Natural killer cell (primary cell): ENCODE results near the gene COG2. TPM values are rescaled to one million over a fixed set of nuclear protein-coding genes. Genes with fewer than 3 reads are reported as not detected.

Experiments used
- ATAC-seq, 3 donors: fragments of 150-1000 bp in 2 of 3; fragments of 200-7000 bp in 1 of 3; cut with Tn5 transposase; 1 replicate in 1 of 3; 2 replicates in 2 of 3; pipeline ENCODE4 v1.10.0; 2021; ENCODE audit warnings: mild to moderate bottlenecking in 2 of 3, moderate library complexity in 2 of 3
- DNase-seq, 2 donors: peaks; one replicate each; pipeline versions ENCODE4 v3.0.0 to v3.0.0-alpha.2; 2013 to 2021; ENCODE audit warnings: mixed read lengths in 1 of 2
- H3K27ac ChIP-seq: one replicate; pipeline ENCODE4 v1.5.1; 2013; ENCODE audit warnings: mild to moderate bottlenecking, low read length
- H3K27me3 ChIP-seq: one replicate; pipeline ENCODE4 v1.6.1; 2013; ENCODE audit warnings: low read length; ENCODE audit not compliant: control insufficient read depth, insufficient read depth
- H3K36me3 ChIP-seq: one replicate; pipeline ENCODE4 v1.6.1; 2013; ENCODE audit warnings: low read length; ENCODE audit not compliant: control insufficient read depth, insufficient read depth
- H3K4me1 ChIP-seq: one replicate; pipeline ENCODE4 v1.6.1; 2013; ENCODE audit warnings: low read length; ENCODE audit not compliant: control insufficient read depth, insufficient read depth
- H3K4me3 ChIP-seq: one replicate; pipeline ENCODE4 v1.5.1; 2013; ENCODE audit warnings: low read length
- H3K9me3 ChIP-seq: one replicate; pipeline ENCODE4 v1.6.1; 2013; ENCODE audit warnings: low read length; ENCODE audit not compliant: control insufficient read depth, insufficient read depth
- H3K27ac Mint-ChIP-seq, 2 donors: one replicate each; pipeline ENCODE4 v1.8.0; 2022; ENCODE audit warnings: mild to moderate bottlenecking in 2 of 2, mixed read lengths in 2 of 2, moderate library complexity in 1 of 2
- H3K27me3 Mint-ChIP-seq, 2 donors: one replicate each; pipeline ENCODE4 v1.8.0; 2022; ENCODE audit warnings: low read depth in 2 of 2, mixed read lengths in 2 of 2
- H3K36me3 Mint-ChIP-seq: one replicate; pipeline ENCODE4 v1.8.0; 2022; ENCODE audit warnings: mixed read lengths
- H3K4me1 Mint-ChIP-seq, 2 donors: one replicate each; pipeline ENCODE4 v1.8.0; 2022; ENCODE audit warnings: mixed read lengths in 2 of 2
- H3K4me3 Mint-ChIP-seq: one replicate; pipeline ENCODE4 v1.8.0; 2022; ENCODE audit warnings: mild to moderate bottlenecking, moderate library complexity, mixed read lengths
- H3K9me3 Mint-ChIP-seq, 2 donors: one replicate each; pipeline ENCODE4 v1.8.0; 2022; ENCODE audit warnings: mixed read lengths in 2 of 2
- WGBS: methylation state at CpG from one replicate; pipeline ENCODE4 v1.1.7; 2013; ENCODE audit warnings: missing lambda C conversion rate; ENCODE audit not compliant: insufficient coverage; 5-methylcytosine and 5-hydroxymethylcytosine counted together
- intact Hi-C: fragments of 100-400 bp; cut with micrococcal nuclease; formaldehyde crosslinking; loops from one replicate; pipeline ENCODE4 v1.14.2; 2022
- total RNA-seq, 4 donors: library from RNA; stranded (reverse); fragments of 120-200 nt in 1 of 4; gene quantifications; one replicate each; pipeline versions ENCODE4 v1.2.3 to v1.2.4, GENCODE V29; 2013 to 2022
- TF ChIP-seq, protein P1 (sequence below): fragments of 200-600 bp; IDR thresholded peaks from one replicate; pipeline ENCODE4 v1.8.0; 2022; ENCODE audit warnings: antibody characterized with exemption

COG2 gene
- total RNA-seq, 3 donors from 2014 or later (not counting 1 experiment from before 2014, with no cell fraction given): 15.8 to 24.1 (median 17.5) TPM

DNA sequence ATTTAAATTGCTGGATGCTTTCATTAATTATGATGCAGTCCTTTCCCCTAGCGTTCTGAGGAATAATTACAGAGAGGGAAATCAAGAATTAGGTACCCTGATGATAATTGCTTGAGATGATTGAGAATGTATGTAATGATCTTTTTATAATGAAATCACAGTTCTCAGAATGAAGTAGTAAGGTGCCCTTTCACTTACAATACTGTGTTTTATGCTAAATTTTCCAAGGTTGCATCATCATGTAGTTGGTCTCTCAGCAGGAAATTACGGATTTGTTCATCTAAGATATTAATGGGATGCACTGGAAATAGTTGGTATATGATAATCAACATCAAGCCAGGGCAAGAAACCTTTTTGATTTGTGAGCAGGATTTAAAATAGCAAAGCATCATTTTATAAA, 37.5 kb downstream of the COG2 start:
- Histone ChIP-seq H3K9me3 (no peaks in the 10 kb centered on the region), H3K4me1 (peaks cover 29% of the 10 kb centered on the region), H3K4me3 (no peak overlapping the region), H3K36me3 (peaks cover 64% of the 10 kb centered on the region), H3K27me3 (no peaks in the 10 kb centered on the region), H3K27ac (no peak overlapping the region)
- WGBS: 95% methylated on average over 2 of the region's 2 CpGs
- Mint-ChIP-seq H3K27me3 (no peaks in the 10 kb centered on the region), H3K36me3 (peaks cover 38% of the 10 kb centered on the region), H3K4me3 (no peak overlapping the region), H3K9me3 (no peaks in the 10 kb centered on the region), H3K27ac (no peak overlapping the region), H3K4me1 (peaks cover 16 to 19% of the 10 kb centered on the region in 2 donors)
- DNase-seq: no peak
- no peak for ATAC-seq
- intact Hi-C loops: no loop called here
- TF ChIP-seq, protein P1, sequence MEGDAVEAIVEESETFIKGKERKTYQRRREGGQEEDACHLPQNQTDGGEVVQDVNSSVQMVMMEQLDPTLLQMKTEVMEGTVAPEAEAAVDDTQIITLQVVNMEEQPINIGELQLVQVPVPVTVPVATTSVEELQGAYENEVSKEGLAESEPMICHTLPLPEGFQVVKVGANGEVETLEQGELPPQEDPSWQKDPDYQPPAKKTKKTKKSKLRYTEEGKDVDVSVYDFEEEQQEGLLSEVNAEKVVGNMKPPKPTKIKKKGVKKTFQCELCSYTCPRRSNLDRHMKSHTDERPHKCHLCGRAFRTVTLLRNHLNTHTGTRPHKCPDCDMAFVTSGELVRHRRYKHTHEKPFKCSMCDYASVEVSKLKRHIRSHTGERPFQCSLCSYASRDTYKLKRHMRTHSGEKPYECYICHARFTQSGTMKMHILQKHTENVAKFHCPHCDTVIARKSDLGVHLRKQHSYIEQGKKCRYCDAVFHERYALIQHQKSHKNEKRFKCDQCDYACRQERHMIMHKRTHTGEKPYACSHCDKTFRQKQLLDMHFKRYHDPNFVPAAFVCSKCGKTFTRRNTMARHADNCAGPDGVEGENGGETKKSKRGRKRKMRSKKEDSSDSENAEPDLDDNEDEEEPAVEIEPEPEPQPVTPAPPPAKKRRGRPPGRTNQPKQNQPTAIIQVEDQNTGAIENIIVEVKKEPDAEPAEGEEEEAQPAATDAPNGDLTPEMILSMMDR: no peak

DNA sequence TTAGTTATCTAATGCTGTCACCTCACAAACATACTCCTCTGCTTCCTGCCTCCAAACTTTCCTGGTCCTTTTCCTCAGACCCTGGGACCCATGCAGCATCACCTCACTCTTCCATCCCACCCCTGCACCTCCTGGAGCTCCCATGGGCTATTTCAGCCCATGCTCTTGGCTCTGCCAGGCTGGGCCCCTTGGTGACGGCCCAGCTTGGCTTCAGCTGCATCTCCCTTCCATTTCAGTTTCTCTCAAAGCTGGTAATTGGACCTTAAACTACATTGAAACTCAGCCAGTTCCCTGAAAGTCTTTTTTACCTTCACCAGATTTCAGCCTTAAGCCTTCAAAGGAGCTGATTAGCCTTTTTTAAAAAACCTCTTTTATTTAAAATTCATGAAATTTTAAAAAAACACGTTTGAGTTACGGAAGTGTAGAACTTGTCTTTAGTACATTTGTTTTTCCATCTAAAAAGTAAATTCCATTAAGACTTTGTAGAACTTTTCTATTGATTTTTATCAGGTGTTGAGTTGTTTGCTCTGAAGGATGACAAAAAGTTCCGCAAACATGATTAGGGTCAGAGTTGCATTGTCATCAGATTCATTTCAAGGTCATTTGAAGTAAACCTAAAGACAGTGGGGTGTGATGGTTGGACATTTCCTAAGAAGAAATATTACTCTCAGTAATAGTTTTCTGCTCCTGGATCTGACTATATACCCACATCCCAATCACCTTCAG, 38.2 kb downstream of the COG2 start:
- 50% methylated on average over 2 of the region's 4 CpGs for WGBS
- Histone ChIP-seq H3K9me3 (no peaks in the 10 kb centered on the region), H3K4me3 (no peak overlapping the region), H3K27ac (no peak overlapping the region), H3K27me3 (no peaks in the 10 kb centered on the region), H3K4me1 (peaks cover 29% of the 10 kb centered on the region), H3K36me3 (peaks cover 64% of the 10 kb centered on the region)
- Mint-ChIP-seq H3K27me3 (no peaks in the 10 kb centered on the region), H3K27ac (no peak overlapping the region), H3K4me3 (no peak overlapping the region), H3K9me3 (no peaks in the 10 kb centered on the region), H3K4me1 (peaks cover 16 to 19% of the 10 kb centered on the region in 2 donors), H3K36me3 (peaks cover 38% of the 10 kb centered on the region)
- intact Hi-C loops: no loop called here
- TF ChIP-seq, protein P1: no peak
- DNase-seq: no peak
- no peak for ATAC-seq

DNA sequence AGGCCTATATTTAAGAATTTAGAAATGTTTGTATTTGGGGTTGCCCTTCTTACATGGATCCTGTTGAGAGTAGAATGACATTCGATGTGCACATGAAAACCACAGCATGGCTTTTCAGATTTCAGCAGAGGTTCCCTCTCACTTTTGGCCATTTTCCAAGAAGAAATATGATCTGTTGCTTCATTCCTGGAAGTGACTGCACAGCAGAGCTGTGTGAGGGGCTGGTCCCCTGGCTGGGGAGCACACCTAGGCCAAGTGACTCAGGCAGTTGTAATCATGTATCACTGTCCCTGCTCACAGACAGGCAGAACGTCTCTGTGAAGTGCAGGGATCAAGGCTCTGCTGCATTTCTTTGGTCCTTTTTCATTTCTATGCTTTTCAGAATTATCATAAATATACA, 39.3 kb downstream of the COG2 start:
- H3K36me3 Mint-ChIP-seq: peaks cover 28% of the 10 kb centered on the region
- TF ChIP-seq, protein P1: no peak
- no peak overlapping the region for H3K4me3 Mint-ChIP-seq
- Histone ChIP-seq H3K4me1 (peaks cover 29% of the 10 kb centered on the region), H3K4me3 (no peak overlapping the region), H3K27me3 (no peaks in the 10 kb centered on the region), H3K9me3 (no peaks in the 10 kb centered on the region), H3K36me3 (peaks cover 66% of the 10 kb centered on the region), H3K27ac (no peak overlapping the region)
- no peaks in the 10 kb centered on the region for H3K27me3 Mint-ChIP-seq
- intact Hi-C loops: no loop called here
- H3K27ac Mint-ChIP-seq: no peak overlapping the region
- peaks cover 16 to 19% of the 10 kb centered on the region in 2 donors for H3K4me1 Mint-ChIP-seq
- ATAC-seq: no peak
- H3K9me3 Mint-ChIP-seq: no peaks in the 10 kb centered on the region
- no peak for DNase-seq
- WGBS: 50% methylated on average over 2 of the region's 2 CpGs

DNA sequence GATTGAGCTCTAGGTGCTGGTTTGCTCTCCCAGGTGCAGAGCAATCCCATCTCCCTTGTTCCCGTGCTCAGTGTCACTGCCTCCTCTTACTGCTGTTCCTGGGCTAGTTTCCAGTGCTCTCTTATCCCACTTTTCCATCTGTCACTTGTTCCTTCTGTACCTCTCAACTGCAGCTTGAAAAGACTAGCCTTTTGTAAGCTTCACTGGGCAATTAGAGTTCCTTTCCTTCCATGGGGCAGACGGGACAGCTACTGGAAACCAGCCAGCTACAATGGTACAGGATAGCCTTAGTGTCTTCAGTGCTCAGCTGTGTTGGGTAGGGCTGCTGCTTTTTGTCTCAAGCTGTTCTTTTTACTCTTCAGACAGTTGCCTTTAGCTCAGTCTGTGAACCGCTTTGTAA, 40.0 kb downstream of the COG2 start:
- peaks cover 22% of the 10 kb centered on the region for H3K36me3 Mint-ChIP-seq
- 93% methylated on average over 2 of the region's 3 CpGs for WGBS

More for the DNA sequence above, 40.0 kb downstream of the COG2 start:
- Histone ChIP-seq H3K9me3 (no peaks in the 10 kb centered on the region), H3K27me3 (no peaks in the 10 kb centered on the region), H3K36me3 (peaks cover 69% of the 10 kb centered on the region), H3K27ac (no peak overlapping the region), H3K4me3 (no peak overlapping the region), H3K4me1 (peaks cover 29% of the 10 kb centered on the region)
- intact Hi-C loops: no loop called here
- TF ChIP-seq, protein P1: no peak
- no peaks in the 10 kb centered on the region for H3K27me3 Mint-ChIP-seq
- peak overlapping the region; percentile 55 for H3K4me3 Mint-ChIP-seq
- ATAC-seq: no peak
- no peaks in the 10 kb centered on the region for H3K9me3 Mint-ChIP-seq
- peak overlapping the region; percentile 79 to 82 for H3K27ac Mint-ChIP-seq
- peaks cover 16 to 19% of the 10 kb centered on the region in 2 donors for H3K4me1 Mint-ChIP-seq
- no peak for DNase-seq
